ENCODE results near the gene KL. TPM values are rescaled to one million over a fixed set of nuclear protein-coding genes. Genes with fewer than 3 reads are reported as not detected.

The KL gene
- total and polyA plus RNA-seq, 2 experiments from 2014 or later = 0.03 TPM; not detected in 1

DNA sequence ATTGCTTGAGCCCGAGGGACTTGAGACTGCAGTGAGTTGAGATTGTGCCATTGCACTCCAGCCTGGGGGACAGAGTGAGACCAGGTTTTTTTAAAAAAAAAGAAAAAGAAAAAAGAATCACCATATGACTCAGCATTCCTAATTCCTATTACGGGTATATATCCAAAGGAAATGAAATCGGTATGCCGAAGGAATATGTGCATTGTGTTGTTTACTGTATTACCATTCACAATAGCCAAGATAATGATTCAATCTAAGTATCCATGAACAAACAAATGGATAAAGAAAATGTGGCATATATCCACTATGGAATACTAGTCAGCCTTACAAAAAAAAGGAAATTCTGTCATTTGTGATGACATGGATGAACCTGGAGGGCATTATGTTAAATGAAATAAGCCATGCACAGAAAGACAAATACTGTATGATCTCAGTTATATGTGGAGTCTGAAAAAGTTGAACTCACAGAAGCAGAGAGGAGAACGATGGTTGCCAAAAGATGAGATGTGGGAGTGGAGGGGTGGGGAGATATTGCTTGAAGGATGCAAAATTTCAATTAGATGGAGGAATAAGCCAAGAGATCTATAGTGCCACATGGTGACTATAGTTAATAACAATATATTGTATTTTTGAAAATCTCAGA is 4.3 kb upstream of the KL start:
- H4K20me1 ChIP-seq (replicated peaks; ENCODE audit: insufficient read depth) = no peaks in the 10 kb centered on the region
- H3K4me1 ChIP-seq (ENCODE audit: insufficient read depth) = peaks cover 9% of the 10 kb centered on the region; the same call in 1 of the 2 replicates

DNA sequence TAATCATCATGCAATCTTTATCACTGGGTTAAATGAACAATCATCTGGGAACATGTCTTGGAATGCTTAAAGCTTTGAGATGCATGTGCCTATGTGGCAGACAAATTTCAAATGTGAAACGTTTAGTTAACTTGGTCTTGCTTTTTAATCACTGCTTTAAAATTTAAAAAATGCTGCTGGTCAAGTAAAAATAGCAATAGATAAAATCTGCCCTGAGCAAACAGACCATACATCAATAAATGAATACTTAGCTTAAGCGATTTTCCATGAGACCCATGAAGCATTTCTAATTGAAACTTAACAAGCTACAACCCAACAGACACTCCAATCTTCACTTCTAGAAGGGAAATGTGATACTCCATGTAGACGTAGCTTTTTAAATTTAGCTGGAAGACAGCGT is 1.9 kb upstream of the KL start:
- H3K9me2 ChIP-seq (ENCODE audit: insufficient read depth) = peaks cover under 1% of the 10 kb centered on the region; the same call in 1 of the 2 replicates
- no peaks in the 10 kb centered on the region for H3K79me2 ChIP-seq (replicated peaks; ENCODE audit: insufficient read depth)
- H3K27ac Mint-ChIP-seq = no peak overlapping the region
- DNase-seq (ENCODE audit: low spot score) (no peak), ATAC-seq (no peak)
- H3K4me2 ChIP-seq = no peak overlapping the region
- TF ChIP-seq CREB1 (CRISPR knock-in tag; IDR thresholded peaks at IDR 0.05; ENCODE audit: low read depth) (no peak), EZH2phosphoT487 (IDR thresholded peaks at IDR 0.05; ENCODE audit: unreplicated experiment) (no peak), POLR2AphosphoS5 (IDR thresholded peaks at IDR 0.05; ENCODE audit: low read depth) (no peak), EZH2 (IDR thresholded peaks at IDR 0.05; ENCODE audit: low read depth, unreplicated experiment) (no peak), NANOG (IDR thresholded peaks at IDR 0.05; ENCODE audit: borderline replicate concordance) (no peak)
- TF ChIP-seq, protein P1, sequence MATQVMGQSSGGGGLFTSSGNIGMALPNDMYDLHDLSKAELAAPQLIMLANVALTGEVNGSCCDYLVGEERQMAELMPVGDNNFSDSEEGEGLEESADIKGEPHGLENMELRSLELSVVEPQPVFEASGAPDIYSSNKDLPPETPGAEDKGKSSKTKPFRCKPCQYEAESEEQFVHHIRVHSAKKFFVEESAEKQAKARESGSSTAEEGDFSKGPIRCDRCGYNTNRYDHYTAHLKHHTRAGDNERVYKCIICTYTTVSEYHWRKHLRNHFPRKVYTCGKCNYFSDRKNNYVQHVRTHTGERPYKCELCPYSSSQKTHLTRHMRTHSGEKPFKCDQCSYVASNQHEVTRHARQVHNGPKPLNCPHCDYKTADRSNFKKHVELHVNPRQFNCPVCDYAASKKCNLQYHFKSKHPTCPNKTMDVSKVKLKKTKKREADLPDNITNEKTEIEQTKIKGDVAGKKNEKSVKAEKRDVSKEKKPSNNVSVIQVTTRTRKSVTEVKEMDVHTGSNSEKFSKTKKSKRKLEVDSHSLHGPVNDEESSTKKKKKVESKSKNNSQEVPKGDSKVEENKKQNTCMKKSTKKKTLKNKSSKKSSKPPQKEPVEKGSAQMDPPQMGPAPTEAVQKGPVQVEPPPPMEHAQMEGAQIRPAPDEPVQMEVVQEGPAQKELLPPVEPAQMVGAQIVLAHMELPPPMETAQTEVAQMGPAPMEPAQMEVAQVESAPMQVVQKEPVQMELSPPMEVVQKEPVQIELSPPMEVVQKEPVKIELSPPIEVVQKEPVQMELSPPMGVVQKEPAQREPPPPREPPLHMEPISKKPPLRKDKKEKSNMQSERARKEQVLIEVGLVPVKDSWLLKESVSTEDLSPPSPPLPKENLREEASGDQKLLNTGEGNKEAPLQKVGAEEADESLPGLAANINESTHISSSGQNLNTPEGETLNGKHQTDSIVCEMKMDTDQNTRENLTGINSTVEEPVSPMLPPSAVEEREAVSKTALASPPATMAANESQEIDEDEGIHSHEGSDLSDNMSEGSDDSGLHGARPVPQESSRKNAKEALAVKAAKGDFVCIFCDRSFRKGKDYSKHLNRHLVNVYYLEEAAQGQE (IDR thresholded peaks at IDR 0.05; ENCODE audit: unreplicated experiment) = no peak
- TF ChIP-seq, protein P2, sequence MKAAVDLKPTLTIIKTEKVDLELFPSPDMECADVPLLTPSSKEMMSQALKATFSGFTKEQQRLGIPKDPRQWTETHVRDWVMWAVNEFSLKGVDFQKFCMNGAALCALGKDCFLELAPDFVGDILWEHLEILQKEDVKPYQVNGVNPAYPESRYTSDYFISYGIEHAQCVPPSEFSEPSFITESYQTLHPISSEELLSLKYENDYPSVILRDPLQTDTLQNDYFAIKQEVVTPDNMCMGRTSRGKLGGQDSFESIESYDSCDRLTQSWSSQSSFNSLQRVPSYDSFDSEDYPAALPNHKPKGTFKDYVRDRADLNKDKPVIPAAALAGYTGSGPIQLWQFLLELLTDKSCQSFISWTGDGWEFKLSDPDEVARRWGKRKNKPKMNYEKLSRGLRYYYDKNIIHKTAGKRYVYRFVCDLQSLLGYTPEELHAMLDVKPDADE (IDR thresholded peaks at IDR 0.05) = no peak
- H2AFZ ChIP-seq = no peak overlapping the region
- H3K27me3 ChIP-seq (ENCODE audit: insufficient read depth) = peaks cover 62% of the 10 kb centered on the region
- peaks cover 5% of the 10 kb centered on the region for H3K9me3 Mint-ChIP-seq
- no peaks in the 10 kb centered on the region for H3F3A ChIP-seq (replicated peaks; ENCODE audit: low read depth)
- peaks cover 9% of the 10 kb centered on the region; the same call in 1 of the 2 replicates for H3K4me1 ChIP-seq (ENCODE audit: insufficient read depth)
- peaks cover 36% of the 10 kb centered on the region for H3K27me3 Mint-ChIP-seq (ENCODE audit: insufficient read depth, low read depth, poor library complexity)
- no peak overlapping the region for H3K27ac ChIP-seq (ENCODE audit: low read depth)
- no peaks in the 10 kb centered on the region for H3K36me3 ChIP-seq (ENCODE audit: insufficient read depth)
- H3K4me1 Mint-ChIP-seq = peaks cover 11% of the 10 kb centered on the region
- peaks cover 2% of the 10 kb centered on the region for H3K36me3 Mint-ChIP-seq (ENCODE audit: low read depth)
- no peak overlapping the region for H3K4me3 Mint-ChIP-seq
- no peaks in the 10 kb centered on the region for H4K20me1 ChIP-seq (replicated peaks; ENCODE audit: insufficient read depth)
- H3K4me3 ChIP-seq = no peak overlapping the region

More for the DNA sequence above, 4.3 kb upstream of the KL start:
- Mint-ChIP-seq H3K27me3 (ENCODE audit: insufficient read depth, low read depth, poor library complexity) (peaks cover 25% of the 10 kb centered on the region), H3K36me3 (ENCODE audit: low read depth) (peaks cover 20% of the 10 kb centered on the region), H3K4me3 (no peak overlapping the region), H3K27ac (no peak overlapping the region), H3K9me3 (peaks cover 25% of the 10 kb centered on the region), H3K4me1 (peaks cover 11% of the 10 kb centered on the region)
- DNase-seq (ENCODE audit: low spot score) (no peak), ATAC-seq (no peak)
- Histone ChIP-seq H3K4me2 (no peak overlapping the region), H3K27me3 (ENCODE audit: insufficient read depth) (peaks cover 38% of the 10 kb centered on the region), H2AFZ (no peak overlapping the region), H3K27ac (ENCODE audit: low read depth) (no peak overlapping the region), H3K36me3 (ENCODE audit: insufficient read depth) (no peaks in the 10 kb centered on the region), H3K79me2 (replicated peaks; ENCODE audit: insufficient read depth) (no peaks in the 10 kb centered on the region), H3K4me3 (no peak overlapping the region), H3K9me2 (ENCODE audit: insufficient read depth) (no peaks in the 10 kb centered on the region; the same call in 1 of the 2 replicates), H3F3A (replicated peaks; ENCODE audit: low read depth) (no peaks in the 10 kb centered on the region)
- TF ChIP-seq STAT1 (IDR thresholded peaks at IDR 0.05; ENCODE audit: unreplicated experiment) (no peak), EZH2 (IDR thresholded peaks at IDR 0.05; ENCODE audit: low read depth, unreplicated experiment) (no peak), EZH2phosphoT487 (IDR thresholded peaks at IDR 0.05; ENCODE audit: unreplicated experiment) (no peak)
